GM23338 (cell line): ENCODE results near the gene RASSF6. TPM values are rescaled to one million over a fixed set of nuclear protein-coding genes. Genes with fewer than 3 reads are reported as not detected.

ENCODE experiments used
- ATAC-seq: fragments of 200-7000 bp; cut with Tn5 transposase; 3 replicates; pipeline ENCODE4 v1.9.1; 2020
- DNase-seq: peaks from one replicate; pipeline ENCODE4 v3.0.0-alpha.2; 2015; ENCODE audit warnings: low spot score
- H2AFZ ChIP-seq: fragments of 200-600 bp; sonication (generic); 2 replicates; pipeline ENCODE4 v1.8.0; 2016; ENCODE audit warnings: antibody characterized with exemption, mild to moderate bottlenecking, moderate library complexity
- H3F3A ChIP-seq: fragments of 200-600 bp; sonication (generic); replicated peaks from 2 replicates; pipeline ENCODE4 v1.8.0; 2017; ENCODE audit warnings: antibody characterized with exemption, mixed run types, low read depth
- H3K27ac ChIP-seq: fragments of 200-600 bp; sonication (generic); 2 replicates; pipeline ENCODE4 v1.6.1; 2016; ENCODE audit warnings: low read depth
- H3K27me3 ChIP-seq: fragments of 200-600 bp; sonication (generic); 2 replicates; pipeline ENCODE4 v1.8.0; 2016; ENCODE audit warnings: mild to moderate bottlenecking, mixed run types, moderate library complexity; ENCODE audit not compliant: insufficient read depth
- H3K36me3 ChIP-seq: fragments of 200-600 bp; sonication (generic); 2 replicates; pipeline ENCODE4 v1.8.0; 2016; ENCODE audit warnings: mild to moderate bottlenecking; ENCODE audit not compliant: insufficient read depth
- H3K4me1 ChIP-seq: fragments of 200-600 bp; sonication (generic); 2 replicates; pipeline ENCODE4 v1.8.0; 2016; ENCODE audit warnings: mild to moderate bottlenecking, moderate library complexity; ENCODE audit not compliant: insufficient read depth
- H3K4me2 ChIP-seq: fragments of 200-600 bp; sonication (generic); 2 replicates; pipeline ENCODE4 v1.7.1; 2017; ENCODE audit warnings: mixed run types
- H3K4me3 ChIP-seq: fragments of 200-600 bp; sonication (generic); 2 replicates; pipeline ENCODE4 v1.6.1; 2016; ENCODE audit warnings: mixed run types
- H3K79me2 ChIP-seq: fragments of 200-600 bp; sonication (generic); replicated peaks from 2 replicates; pipeline ENCODE4 v1.8.0; 2017; ENCODE audit warnings: mild to moderate bottlenecking; ENCODE audit not compliant: insufficient read depth
- H3K9me2 ChIP-seq: fragments of 200-600 bp; sonication (generic); 2 replicates; pipeline ENCODE4 v1.8.0; 2017; ENCODE audit not compliant: insufficient read depth
- H4K20me1 ChIP-seq: fragments of 200-600 bp; sonication (generic); replicated peaks from 2 replicates; pipeline ENCODE4 v1.8.0; 2017; ENCODE audit warnings: mild to moderate bottlenecking; ENCODE audit not compliant: insufficient read depth
- H3K27ac Mint-ChIP-seq: 2 replicates; pipeline ENCODE4 v1.8.0; 2020; ENCODE audit warnings: inconsistent platforms, mild to moderate bottlenecking, moderate library complexity, mixed read lengths
- H3K27me3 Mint-ChIP-seq: 3 replicates; pipeline ENCODE4 v1.8.0; 2022; ENCODE audit warnings: low read depth, mild to moderate bottlenecking, moderate library complexity, mixed read lengths, inconsistent platforms; ENCODE audit not compliant: insufficient read depth, poor library complexity
- H3K36me3 Mint-ChIP-seq: 3 replicates; pipeline ENCODE4 v1.8.0; 2021; ENCODE audit warnings: low read depth, mild to moderate bottlenecking, inconsistent platforms, moderate library complexity, mixed read lengths
- H3K4me1 Mint-ChIP-seq: 3 replicates; pipeline ENCODE4 v1.8.0; 2020; ENCODE audit warnings: mild to moderate bottlenecking, inconsistent platforms, mixed read lengths
- H3K4me3 Mint-ChIP-seq: 3 replicates; pipeline ENCODE4 v1.8.0; 2021; ENCODE audit warnings: moderate library complexity, mild to moderate bottlenecking, inconsistent platforms, mixed read lengths
- H3K9me3 Mint-ChIP-seq: 3 replicates; pipeline ENCODE4 v1.8.0; 2020; ENCODE audit warnings: moderate library complexity, mild to moderate bottlenecking, inconsistent platforms, mixed read lengths
- CREB1 ChIP-seq: fragments of 250-450 bp; sonication (Bioruptor Pico); IDR thresholded peaks from 2 replicates; pipeline ENCODE4 v1.5.0; 2020; ENCODE audit warnings: low read depth, mild to moderate bottlenecking, moderate library complexity
- EZH2 ChIP-seq: fragments of 200-600 bp; sonication (generic); IDR thresholded peaks from one replicate; pipeline ENCODE4 v1.8.0; 2017; ENCODE audit warnings: antibody characterized with exemption, mild to moderate bottlenecking, low read depth; ENCODE audit not compliant: unreplicated experiment
- JUNB ChIP-seq: IDR thresholded peaks from one replicate; pipeline ENCODE4 v1.6.1; 2016; ENCODE audit warnings: antibody characterized with exemption; ENCODE audit not compliant: unreplicated experiment
- NANOG ChIP-seq: IDR thresholded peaks from 2 replicates; pipeline ENCODE4 v1.6.1; 2016; ENCODE audit warnings: antibody characterized with exemption, borderline replicate concordance
- POLR2AphosphoS5 ChIP-seq: IDR thresholded peaks from 2 replicates; pipeline ENCODE4 v1.6.1; 2016; ENCODE audit warnings: antibody characterized with exemption, low read depth
- STAT1 ChIP-seq: IDR thresholded peaks from one replicate; pipeline ENCODE4 v1.6.1; 2016; ENCODE audit warnings: antibody characterized with exemption; ENCODE audit not compliant: unreplicated experiment
- ZNF331 ChIP-seq: fragments of 250-450 bp; sonication (Bioruptor Pico); IDR thresholded peaks from 2 replicates; pipeline ENCODE4 v1.5.0; 2020; ENCODE audit warnings: low read depth, mild to moderate bottlenecking, moderate library complexity
- polyA plus RNA-seq: library from polyadenylated mRNA; unstranded; fragments of >200 nt; fragmentation: Nextera tagmentation; extraction: Ambion mirVana; gene quantifications from 2 replicates; pipeline ENCODE4 v1.2.1, GENCODE V29; 2016
- total RNA-seq: library from RNA; depleted of rRNA; stranded (reverse); fragments of >200 nt; shearing (Covaris generic); gene quantifications from 2 replicates; pipeline ENCODE4 v1.2.3, GENCODE V29; 2014
- TF ChIP-seq, protein P1 (sequence below): IDR thresholded peaks from 2 replicates; pipeline ENCODE4 v1.6.1; 2016; ENCODE audit warnings: antibody characterized with exemption
- TF ChIP-seq, protein P2 (sequence below): fragments of 250-450 bp; sonication (Bioruptor Pico); IDR thresholded peaks from 2 replicates; pipeline ENCODE4 v1.5.0; 2020; ENCODE audit warnings: mild to moderate bottlenecking, moderate library complexity
- TF ChIP-seq, protein P3 (sequence below), 2 experiments: fragments of 200-600 bp in 1 of 2; sonication (generic) in 1 of 2; conservative IDR thresholded peaks; 2 replicates each; pipeline versions ENCODE4 v1.5.1 to v1.6.1; 2016 to 2017; ENCODE audit warnings: antibody characterized with exemption in 2 of 2, low read depth in 2 of 2, mild to moderate bottlenecking in 2 of 2, moderate library complexity in 1 of 2

The RASSF6 gene
- total and polyA plus RNA-seq, 2 experiments from 2014 or later = 0.14 to 0.79 TPM

DNA sequence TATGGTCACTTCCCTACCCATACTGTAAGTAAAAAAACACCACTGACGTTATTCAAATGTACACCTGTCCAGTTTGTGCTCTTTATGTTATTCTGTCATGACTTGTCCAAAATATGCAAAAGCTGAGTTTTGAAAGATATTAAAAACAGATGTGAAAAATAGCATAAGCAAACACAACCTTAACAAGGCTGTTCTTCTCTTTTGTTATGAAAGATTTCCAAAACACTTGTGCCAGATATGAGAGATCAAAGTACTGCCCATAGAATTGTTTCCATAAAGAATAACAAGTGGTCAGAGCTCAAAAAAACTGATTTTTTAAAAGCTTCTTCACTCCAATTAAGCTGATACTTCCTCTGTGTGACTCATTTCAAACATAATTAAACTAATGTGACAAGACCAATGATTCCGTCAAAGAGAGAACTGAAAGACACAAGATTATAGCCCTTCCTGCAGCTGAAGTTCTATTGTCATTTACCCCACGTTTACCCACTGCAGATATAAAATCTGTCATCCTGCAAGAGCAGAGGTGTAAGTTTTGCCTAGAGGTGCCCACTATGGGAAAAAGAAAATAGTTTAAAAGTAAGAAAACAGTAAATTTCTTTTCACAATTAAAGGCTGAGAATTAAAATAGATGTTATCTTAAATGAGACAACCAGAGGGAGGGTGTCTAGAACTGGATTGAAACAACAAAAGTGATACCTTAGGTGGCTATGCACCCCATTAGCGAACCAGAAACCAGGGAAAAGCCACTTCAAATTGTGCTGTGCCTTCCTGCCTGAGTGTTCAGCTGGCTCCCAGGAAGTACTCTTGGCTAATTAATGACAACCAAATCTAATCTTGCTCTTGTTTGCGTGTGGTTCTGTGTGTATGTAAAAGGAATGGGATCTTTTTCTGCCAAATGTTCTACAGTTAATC, 30.1 kb downstream of the RASSF6 start:
- H3K4me2 ChIP-seq = no peak overlapping the region
- peaks cover 14% of the 10 kb centered on the region; the same call in 2 of the 3 replicates for H3K4me1 Mint-ChIP-seq
- no peaks in the 10 kb centered on the region for H3K79me2 ChIP-seq
- no peaks in the 10 kb centered on the region for H3K9me2 ChIP-seq
- no peaks in the 10 kb centered on the region for H3K36me3 ChIP-seq
- H3K4me3 ChIP-seq = no peak overlapping the region
- no peak overlapping the region for H3K27ac ChIP-seq
- H3K36me3 Mint-ChIP-seq = no peaks in the 10 kb centered on the region
- no peak overlapping the region for H3K4me3 Mint-ChIP-seq
- TF ChIP-seq, protein P1, sequence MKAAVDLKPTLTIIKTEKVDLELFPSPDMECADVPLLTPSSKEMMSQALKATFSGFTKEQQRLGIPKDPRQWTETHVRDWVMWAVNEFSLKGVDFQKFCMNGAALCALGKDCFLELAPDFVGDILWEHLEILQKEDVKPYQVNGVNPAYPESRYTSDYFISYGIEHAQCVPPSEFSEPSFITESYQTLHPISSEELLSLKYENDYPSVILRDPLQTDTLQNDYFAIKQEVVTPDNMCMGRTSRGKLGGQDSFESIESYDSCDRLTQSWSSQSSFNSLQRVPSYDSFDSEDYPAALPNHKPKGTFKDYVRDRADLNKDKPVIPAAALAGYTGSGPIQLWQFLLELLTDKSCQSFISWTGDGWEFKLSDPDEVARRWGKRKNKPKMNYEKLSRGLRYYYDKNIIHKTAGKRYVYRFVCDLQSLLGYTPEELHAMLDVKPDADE = no peak
- TF ChIP-seq CREB1 (CRISPR knock-in tag) = no peak
- no peak for TF ChIP-seq ZNF331 (CRISPR knock-in tag)
- no peak for TF ChIP-seq JUNB
- TF ChIP-seq EZH2 = no peak
- TF ChIP-seq STAT1 = no peak
- TF ChIP-seq NANOG = no peak
- TF ChIP-seq POLR2AphosphoS5 = no peak
- TF ChIP-seq, protein P2, sequence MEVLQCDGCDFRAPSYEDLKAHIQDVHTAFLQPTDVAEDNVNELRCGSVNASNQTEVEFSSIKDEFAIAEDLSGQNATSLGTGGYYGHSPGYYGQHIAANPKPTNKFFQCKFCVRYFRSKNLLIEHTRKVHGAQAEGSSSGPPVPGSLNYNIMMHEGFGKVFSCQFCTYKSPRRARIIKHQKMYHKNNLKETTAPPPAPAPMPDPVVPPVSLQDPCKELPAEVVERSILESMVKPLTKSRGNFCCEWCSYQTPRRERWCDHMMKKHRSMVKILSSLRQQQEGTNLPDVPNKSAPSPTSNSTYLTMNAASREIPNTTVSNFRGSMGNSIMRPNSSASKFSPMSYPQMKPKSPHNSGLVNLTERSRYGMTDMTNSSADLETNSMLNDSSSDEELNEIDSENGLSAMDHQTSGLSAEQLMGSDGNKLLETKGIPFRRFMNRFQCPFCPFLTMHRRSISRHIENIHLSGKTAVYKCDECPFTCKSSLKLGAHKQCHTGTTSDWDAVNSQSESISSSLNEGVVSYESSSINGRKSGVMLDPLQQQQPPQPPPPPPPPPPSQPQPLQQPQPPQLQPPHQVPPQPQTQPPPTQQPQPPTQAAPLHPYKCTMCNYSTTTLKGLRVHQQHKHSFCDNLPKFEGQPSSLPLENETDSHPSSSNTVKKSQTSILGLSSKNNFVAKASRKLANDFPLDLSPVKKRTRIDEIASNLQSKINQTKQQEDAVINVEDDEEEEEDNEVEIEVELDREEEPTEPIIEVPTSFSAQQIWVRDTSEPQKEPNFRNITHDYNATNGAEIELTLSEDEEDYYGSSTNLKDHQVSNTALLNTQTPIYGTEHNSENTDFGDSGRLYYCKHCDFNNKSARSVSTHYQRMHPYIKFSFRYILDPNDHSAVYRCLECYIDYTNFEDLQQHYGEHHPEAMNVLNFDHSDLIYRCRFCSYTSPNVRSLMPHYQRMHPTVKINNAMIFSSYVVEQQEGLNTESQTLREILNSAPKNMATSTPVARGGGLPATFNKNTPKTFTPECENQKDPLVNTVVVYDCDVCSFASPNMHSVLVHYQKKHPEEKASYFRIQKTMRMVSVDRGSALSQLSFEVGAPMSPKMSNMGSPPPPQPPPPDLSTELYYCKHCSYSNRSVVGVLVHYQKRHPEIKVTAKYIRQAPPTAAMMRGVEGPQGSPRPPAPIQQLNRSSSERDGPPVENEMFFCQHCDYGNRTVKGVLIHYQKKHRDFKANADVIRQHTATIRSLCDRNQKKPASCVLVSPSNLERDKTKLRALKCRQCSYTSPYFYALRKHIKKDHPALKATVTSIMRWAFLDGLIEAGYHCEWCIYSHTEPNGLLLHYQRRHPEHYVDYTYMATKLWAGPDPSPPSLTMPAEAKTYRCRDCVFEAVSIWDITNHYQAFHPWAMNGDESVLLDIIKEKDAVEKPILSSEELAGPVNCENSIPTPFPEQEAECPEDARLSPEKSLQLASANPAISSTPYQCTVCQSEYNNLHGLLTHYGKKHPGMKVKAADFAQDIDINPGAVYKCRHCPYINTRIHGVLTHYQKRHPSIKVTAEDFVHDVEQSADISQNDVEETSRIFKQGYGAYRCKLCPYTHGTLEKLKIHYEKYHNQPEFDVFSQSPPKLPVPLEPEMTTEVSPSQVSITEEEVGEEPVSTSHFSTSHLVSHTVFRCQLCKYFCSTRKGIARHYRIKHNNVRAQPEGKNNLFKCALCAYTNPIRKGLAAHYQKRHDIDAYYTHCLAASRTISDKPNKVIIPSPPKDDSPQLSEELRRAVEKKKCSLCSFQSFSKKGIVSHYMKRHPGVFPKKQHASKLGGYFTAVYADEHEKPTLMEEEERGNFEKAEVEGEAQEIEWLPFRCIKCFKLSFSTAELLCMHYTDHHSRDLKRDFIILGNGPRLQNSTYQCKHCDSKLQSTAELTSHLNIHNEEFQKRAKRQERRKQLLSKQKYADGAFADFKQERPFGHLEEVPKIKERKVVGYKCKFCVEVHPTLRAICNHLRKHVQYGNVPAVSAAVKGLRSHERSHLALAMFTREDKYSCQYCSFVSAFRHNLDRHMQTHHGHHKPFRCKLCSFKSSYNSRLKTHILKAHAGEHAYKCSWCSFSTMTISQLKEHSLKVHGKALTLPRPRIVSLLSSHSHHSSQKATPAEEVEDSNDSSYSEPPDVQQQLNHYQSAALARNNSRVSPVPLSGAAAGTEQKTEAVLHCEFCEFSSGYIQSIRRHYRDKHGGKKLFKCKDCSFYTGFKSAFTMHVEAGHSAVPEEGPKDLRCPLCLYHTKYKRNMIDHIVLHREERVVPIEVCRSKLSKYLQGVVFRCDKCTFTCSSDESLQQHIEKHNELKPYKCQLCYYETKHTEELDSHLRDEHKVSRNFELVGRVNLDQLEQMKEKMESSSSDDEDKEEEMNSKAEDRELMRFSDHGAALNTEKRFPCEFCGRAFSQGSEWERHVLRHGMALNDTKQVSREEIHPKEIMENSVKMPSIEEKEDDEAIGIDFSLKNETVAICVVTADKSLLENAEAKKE = no peak
- TF ChIP-seq, protein P3, sequence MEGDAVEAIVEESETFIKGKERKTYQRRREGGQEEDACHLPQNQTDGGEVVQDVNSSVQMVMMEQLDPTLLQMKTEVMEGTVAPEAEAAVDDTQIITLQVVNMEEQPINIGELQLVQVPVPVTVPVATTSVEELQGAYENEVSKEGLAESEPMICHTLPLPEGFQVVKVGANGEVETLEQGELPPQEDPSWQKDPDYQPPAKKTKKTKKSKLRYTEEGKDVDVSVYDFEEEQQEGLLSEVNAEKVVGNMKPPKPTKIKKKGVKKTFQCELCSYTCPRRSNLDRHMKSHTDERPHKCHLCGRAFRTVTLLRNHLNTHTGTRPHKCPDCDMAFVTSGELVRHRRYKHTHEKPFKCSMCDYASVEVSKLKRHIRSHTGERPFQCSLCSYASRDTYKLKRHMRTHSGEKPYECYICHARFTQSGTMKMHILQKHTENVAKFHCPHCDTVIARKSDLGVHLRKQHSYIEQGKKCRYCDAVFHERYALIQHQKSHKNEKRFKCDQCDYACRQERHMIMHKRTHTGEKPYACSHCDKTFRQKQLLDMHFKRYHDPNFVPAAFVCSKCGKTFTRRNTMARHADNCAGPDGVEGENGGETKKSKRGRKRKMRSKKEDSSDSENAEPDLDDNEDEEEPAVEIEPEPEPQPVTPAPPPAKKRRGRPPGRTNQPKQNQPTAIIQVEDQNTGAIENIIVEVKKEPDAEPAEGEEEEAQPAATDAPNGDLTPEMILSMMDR (conservative IDR thresholded peaks at IDR 0.05; ENCODE audit: low read depth in 2 of 2) = no peak
- ATAC-seq (no peak), DNase-seq (no peak)
- H3K27me3 ChIP-seq = no peaks in the 10 kb centered on the region
- peaks cover 3% of the 10 kb centered on the region for H3K4me1 ChIP-seq
- no peak overlapping the region for H2AFZ ChIP-seq
- no peaks in the 10 kb centered on the region for H3K9me3 Mint-ChIP-seq
- peaks cover under 1% of the 10 kb centered on the region for H3K27me3 Mint-ChIP-seq
- no peaks in the 10 kb centered on the region for H4K20me1 ChIP-seq
- H3F3A ChIP-seq = no peaks in the 10 kb centered on the region
- H3K27ac Mint-ChIP-seq = no peak overlapping the region
